NCI-H1694 treated with DMSO at 0.1 percent for 48 hours (cell line): ENCODE results near the gene NHLRC2.

Experiments
- DNase-seq: peaks from one replicate; lab custom pipeline; 2025; lab: John Stamatoyannopoulos, UW

NHLRC2 gene

GRCh38 chr10:113859261-113859660 lies 4.8 kb downstream of the NHLRC2 start:
- DNase-seq = no peak

- DNase-seq = no peak
Observed at GRCh38 chr10:113865901-113866300, 11.4 kb downstream of the NHLRC2 start.

GRCh38 chr10:113866551-113867394 lies 12.3 kb downstream of the NHLRC2 start:
- no peak for DNase-seq

- no peak for DNase-seq
Observed at GRCh38 chr10:113867904-113868303, 13.4 kb downstream of the NHLRC2 start.

- no peak for DNase-seq
Observed at GRCh38 chr10:113869789-113870188, 15.3 kb downstream of the NHLRC2 start.

GRCh38 chr10:113872139-113873030 lies 17.9 kb downstream of the NHLRC2 start:
- DNase-seq = no peak

- no peak for DNase-seq
Observed at GRCh38 chr10:113875212-113875611, 20.8 kb downstream of the NHLRC2 start.

- DNase-seq = no peak
Observed at GRCh38 chr10:113876461-113876860, 22.0 kb downstream of the NHLRC2 start.

- no peak for DNase-seq
Observed at GRCh38 chr10:113879691-113880090, 25.2 kb downstream of the NHLRC2 start.

GRCh38 chr10:113880236-113880635 lies 25.8 kb downstream of the NHLRC2 start:
- no peak for DNase-seq

- no peak for DNase-seq
Observed at GRCh38 chr10:113882240-113882639, 27.8 kb downstream of the NHLRC2 start.

GRCh38 chr10:113889911-113890310 lies 35.5 kb downstream of the NHLRC2 start:
- DNase-seq = no peak

- DNase-seq = no peak
Observed at GRCh38 chr10:113890769-113891168, 36.3 kb downstream of the NHLRC2 start.

GRCh38 chr10:113891476-113891875 lies 37.0 kb downstream of the NHLRC2 start:
- no peak for DNase-seq

GRCh38 chr10:113893570-113893969 lies 39.1 kb downstream of the NHLRC2 start:
- no peak for DNase-seq

- no peak for DNase-seq
Observed at GRCh38 chr10:113894581-113894980, 40.1 kb downstream of the NHLRC2 start.

- no peak for DNase-seq
Observed at GRCh38 chr10:113895018-113895417, 40.6 kb downstream of the NHLRC2 start.

- no peak for DNase-seq
Observed at GRCh38 chr10:113897693-113898618, 43.5 kb downstream of the NHLRC2 start.

- no peak for DNase-seq
Observed at GRCh38 chr10:113899952-113900598, 45.6 kb downstream of the NHLRC2 start.

GRCh38 chr10:113905756-113906155 lies 51.3 kb downstream of the NHLRC2 start:
- no peak for DNase-seq

- no peak for DNase-seq
Observed at GRCh38 chr10:113907166-113907565, 52.7 kb downstream of the NHLRC2 start.
